H9 (cell line): ENCODE data around the gene NPDC1. TPM values are rescaled to one million over a fixed set of nuclear protein-coding genes. Genes with fewer than 3 reads are reported as not detected.

Experiments used
- DNase-seq: peaks from one replicate; pipeline ENCODE4 v3.0.0-alpha.2; 2017
- H2AFZ ChIP-seq: one replicate; pipeline ENCODE4 v1.6.1; 2013; ENCODE audit warnings: mild to moderate bottlenecking, low read length, control low read depth, moderate library complexity
- H2AK5ac ChIP-seq: 2 replicates; pipeline ENCODE4 v1.6.1; 2013; ENCODE audit warnings: low read length, control low read depth, mixed read lengths; ENCODE audit not compliant: insufficient read length
- H2BK120ac ChIP-seq: one replicate; pipeline ENCODE4 v1.6.1; 2013; ENCODE audit warnings: low read depth, mild to moderate bottlenecking, low read length, control low read depth, inconsistent platforms; ENCODE audit not compliant: poor library complexity, severe bottlenecking
- H2BK12ac ChIP-seq: 2 replicates; pipeline ENCODE4 v1.6.1; 2013; ENCODE audit warnings: low read length, control low read depth, mixed read lengths, low read depth; ENCODE audit not compliant: insufficient read length
- H2BK15ac ChIP-seq: 2 replicates; pipeline ENCODE4 v1.6.1; 2013; ENCODE audit warnings: low read depth, low read length, control low read depth
- H2BK20ac ChIP-seq: one replicate; pipeline ENCODE4 v1.6.1; 2013; ENCODE audit warnings: low read depth, mild to moderate bottlenecking, low read length, control low read depth, inconsistent platforms; ENCODE audit not compliant: poor library complexity, severe bottlenecking
- H2BK5ac ChIP-seq: 2 replicates; pipeline ENCODE4 v1.6.1; 2013; ENCODE audit warnings: low read length, control low read depth, mixed read lengths; ENCODE audit not compliant: insufficient read length
- H3K14ac ChIP-seq: 2 replicates; pipeline ENCODE4 v1.6.1; 2013; ENCODE audit warnings: low read length, control low read depth; ENCODE audit not compliant: insufficient read depth
- H3K18ac ChIP-seq: 2 replicates; pipeline ENCODE4 v1.6.1; 2013; ENCODE audit warnings: low read depth, mild to moderate bottlenecking, mixed read lengths, low read length, control low read depth; ENCODE audit not compliant: insufficient read length
- H3K23ac ChIP-seq: 2 replicates; pipeline ENCODE4 v1.6.1; 2013; ENCODE audit warnings: low read length, control low read depth, mixed read lengths, low read depth; ENCODE audit not compliant: insufficient read length
- H3K23me2 ChIP-seq: 2 replicates; pipeline ENCODE4 v1.6.1; 2013; ENCODE audit warnings: low read depth, mild to moderate bottlenecking, mixed read lengths, low read length, control low read depth; ENCODE audit not compliant: insufficient read length, poor library complexity, severe bottlenecking
- H3K27ac ChIP-seq: 2 replicates; pipeline ENCODE4 v1.5.1; 2013; ENCODE audit warnings: low read length, control low read depth, mixed read lengths, low read depth; ENCODE audit not compliant: insufficient read length
- H3K27me3 ChIP-seq: 2 replicates; pipeline ENCODE4 v1.6.1; 2013; ENCODE audit warnings: low read length, control low read depth, inconsistent platforms; ENCODE audit not compliant: insufficient read depth
- H3K4ac ChIP-seq: 2 replicates; pipeline ENCODE4 v1.6.1; 2013; ENCODE audit warnings: low read depth, mild to moderate bottlenecking, control low read depth, inconsistent platforms, low read length, moderate library complexity
- H3K4me1 ChIP-seq: 2 replicates; pipeline ENCODE4 v1.6.1; 2013; ENCODE audit warnings: low read length, control low read depth, inconsistent platforms; ENCODE audit not compliant: insufficient read depth
- H3K4me2 ChIP-seq: 2 replicates; pipeline ENCODE4 v1.6.1; 2013; ENCODE audit warnings: low read length, control low read depth, mixed read lengths; ENCODE audit not compliant: insufficient read length, insufficient read depth
- H3K56ac ChIP-seq: 2 replicates; pipeline ENCODE4 v1.6.1; 2013; ENCODE audit warnings: low read depth, mild to moderate bottlenecking, mixed read lengths, low read length, control low read depth; ENCODE audit not compliant: insufficient read length
- H3K79me1 ChIP-seq: 2 replicates; pipeline ENCODE4 v1.6.1; 2013; ENCODE audit warnings: low read depth, mild to moderate bottlenecking, moderate library complexity, low read length, control low read depth, inconsistent platforms; ENCODE audit not compliant: insufficient read depth, poor library complexity, severe bottlenecking
- H3K79me2 ChIP-seq: 2 replicates; pipeline ENCODE4 v1.6.1; 2013; ENCODE audit warnings: low read length, control low read depth, inconsistent platforms; ENCODE audit not compliant: insufficient read depth
- H3K9ac ChIP-seq: 2 replicates; pipeline ENCODE4 v1.6.1; 2013; ENCODE audit warnings: low read length, control low read depth, mixed read lengths; ENCODE audit not compliant: insufficient read length; ENCODE audit errors: extremely low read depth
- H3K9me3 ChIP-seq: one replicate; pipeline ENCODE4 v1.6.1; 2013; ENCODE audit warnings: low read depth, low read length, inconsistent platforms; ENCODE audit not compliant: control insufficient read depth
- H3T11ph ChIP-seq: one replicate; pipeline ENCODE4 v1.6.1; 2013; ENCODE audit warnings: mild to moderate bottlenecking, low read length, control low read depth, inconsistent platforms
- H4K20me1 ChIP-seq: one replicate; pipeline ENCODE4 v1.6.1; 2013; ENCODE audit not compliant: control insufficient read depth, insufficient read length, insufficient read depth
- H4K5ac ChIP-seq: 2 replicates; pipeline ENCODE4 v1.6.1; 2013; ENCODE audit warnings: low read depth, mild to moderate bottlenecking, mixed read lengths, low read length, control low read depth; ENCODE audit not compliant: insufficient read length
- H4K8ac ChIP-seq: replicated peaks from 2 replicates; pipeline ENCODE4 v1.6.1; 2013; ENCODE audit warnings: low read length, control low read depth, mixed read lengths, low read depth; ENCODE audit not compliant: insufficient read length
- H4K91ac ChIP-seq: 2 replicates; pipeline ENCODE4 v1.6.1; 2013; ENCODE audit warnings: low read depth, mild to moderate bottlenecking, moderate library complexity, mixed read lengths, low read length, control low read depth; ENCODE audit not compliant: insufficient read length
- H3K27ac Mint-ChIP-seq, 3 experiments: 2 replicates in 2 of 3; 3 replicates in 1 of 3; pipeline ENCODE4 v1.8.0; 2020 to 2021; ENCODE audit warnings: mixed read lengths in 3 of 3, mild to moderate bottlenecking in 1 of 3, moderate library complexity in 1 of 3
- H3K27me3 Mint-ChIP-seq: 2 replicates; pipeline ENCODE4 v1.8.0; 2021; ENCODE audit warnings: low read depth, mild to moderate bottlenecking, moderate library complexity, mixed read lengths
- H3K36me3 Mint-ChIP-seq, 3 experiments: 2 replicates in 2 of 3; 3 replicates in 1 of 3; pipeline ENCODE4 v1.8.0; 2020 to 2021; ENCODE audit warnings: low read depth in 3 of 3, mixed read lengths in 3 of 3; ENCODE audit not compliant: insufficient read depth in 1 of 3
- H3K4me1 Mint-ChIP-seq, 2 experiments: 2 replicates each; pipeline ENCODE4 v1.8.0; 2020; ENCODE audit warnings: mixed read lengths in 2 of 2
- H3K4me3 Mint-ChIP-seq, 2 experiments: 2 replicates in 1 of 2; 3 replicates in 1 of 2; pipeline ENCODE4 v1.8.0; 2020 to 2021; ENCODE audit warnings: mild to moderate bottlenecking in 2 of 2, mixed read lengths in 2 of 2, moderate library complexity in 1 of 2
- H3K9me3 Mint-ChIP-seq, 2 experiments: 2 replicates in 1 of 2; 3 replicates in 1 of 2; pipeline ENCODE4 v1.8.0; 2020; ENCODE audit warnings: mild to moderate bottlenecking in 2 of 2, mixed read lengths in 2 of 2, moderate library complexity in 1 of 2
- WGBS: extraction: QIAGEN DNeasy Blood & Tissue Kit; methylation state at CpG from one replicate; pipeline ENCODE4 v1.1.7; 2013; ENCODE audit warnings: missing lambda C conversion rate, low lambda C conversion rate, mixed read lengths; ENCODE audit not compliant: insufficient read length; ENCODE audit errors: extremely low coverage; 5-methylcytosine and 5-hydroxymethylcytosine counted together
- total RNA-seq: library from RNA; stranded (reverse); gene quantifications from 2 replicates; pipeline ENCODE4 v1.2.1, GENCODE V29; 2021
- TF ChIP-seq, protein P1 (sequence below): fragments of 200-600 bp; sonication (generic); conservative IDR thresholded peaks from 3 replicates; pipeline ENCODE4 v1.8.0; 2021; ENCODE audit warnings: antibody characterized with exemption, mild to moderate bottlenecking

Gene NPDC1
- total RNA-seq, 1 experiment from 2014 or later, result 57.6 TPM

DNA sequence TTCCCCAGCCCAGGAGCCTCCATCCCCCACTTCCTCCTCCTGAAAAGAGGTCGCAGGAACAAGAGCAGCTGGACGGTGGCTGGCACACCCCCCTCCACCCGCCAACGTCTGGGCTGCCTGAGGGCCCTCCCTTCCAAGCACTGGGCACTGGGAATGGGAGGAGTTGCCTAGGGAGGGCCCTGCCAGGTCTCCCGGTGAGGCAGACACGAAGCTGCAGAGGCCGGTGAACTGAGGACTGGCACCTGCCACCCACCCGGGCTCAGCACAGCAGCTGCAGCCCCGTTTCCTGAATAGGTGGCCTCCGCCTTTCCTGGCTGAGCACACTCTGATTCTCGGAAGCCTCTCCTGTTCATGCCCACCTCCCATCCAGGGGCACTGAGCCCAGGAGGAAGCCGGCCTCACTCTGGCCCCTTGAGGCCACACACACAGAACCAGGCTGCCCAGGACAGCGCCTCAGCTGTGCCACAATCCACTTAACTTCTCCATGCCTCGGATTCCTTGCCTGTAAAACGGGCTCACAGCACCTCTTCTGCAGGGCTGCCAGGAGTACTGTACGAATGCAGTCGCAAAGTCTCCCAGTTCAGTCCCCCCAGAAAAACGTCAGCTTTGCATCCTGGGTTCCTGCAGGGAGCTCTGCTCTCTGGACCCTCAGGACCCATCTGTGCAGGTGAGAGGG lies 1.3 kb downstream of the NPDC1 start:
- no peak overlapping the region for H3K23ac ChIP-seq
- H3T11ph ChIP-seq, result no peak overlapping the region
- peaks cover 2% of the 10 kb centered on the region; the same call in 1 of the 2 replicates for H3K79me2 ChIP-seq
- H4K5ac ChIP-seq, result no peak overlapping the region
- H3K27me3 ChIP-seq, result peaks cover 6% of the 10 kb centered on the region; the same call in 1 of the 2 replicates
- no peak overlapping the region for H3K9ac ChIP-seq
- H2BK120ac ChIP-seq, result no peak overlapping the region
- H3K36me3 Mint-ChIP-seq, result peaks cover 0 to 2% (median 0%) of the 10 kb centered on the region in 3 experiments; a peak in 1 of 7 replicates
- TF ChIP-seq, protein P1, sequence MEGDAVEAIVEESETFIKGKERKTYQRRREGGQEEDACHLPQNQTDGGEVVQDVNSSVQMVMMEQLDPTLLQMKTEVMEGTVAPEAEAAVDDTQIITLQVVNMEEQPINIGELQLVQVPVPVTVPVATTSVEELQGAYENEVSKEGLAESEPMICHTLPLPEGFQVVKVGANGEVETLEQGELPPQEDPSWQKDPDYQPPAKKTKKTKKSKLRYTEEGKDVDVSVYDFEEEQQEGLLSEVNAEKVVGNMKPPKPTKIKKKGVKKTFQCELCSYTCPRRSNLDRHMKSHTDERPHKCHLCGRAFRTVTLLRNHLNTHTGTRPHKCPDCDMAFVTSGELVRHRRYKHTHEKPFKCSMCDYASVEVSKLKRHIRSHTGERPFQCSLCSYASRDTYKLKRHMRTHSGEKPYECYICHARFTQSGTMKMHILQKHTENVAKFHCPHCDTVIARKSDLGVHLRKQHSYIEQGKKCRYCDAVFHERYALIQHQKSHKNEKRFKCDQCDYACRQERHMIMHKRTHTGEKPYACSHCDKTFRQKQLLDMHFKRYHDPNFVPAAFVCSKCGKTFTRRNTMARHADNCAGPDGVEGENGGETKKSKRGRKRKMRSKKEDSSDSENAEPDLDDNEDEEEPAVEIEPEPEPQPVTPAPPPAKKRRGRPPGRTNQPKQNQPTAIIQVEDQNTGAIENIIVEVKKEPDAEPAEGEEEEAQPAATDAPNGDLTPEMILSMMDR, result no peak
- H3K9me3 ChIP-seq, result no peaks in the 10 kb centered on the region
- H4K20me1 ChIP-seq, result no peaks in the 10 kb centered on the region
- peak overlapping the region; percentile 58 for H3K4me2 ChIP-seq
- H2BK20ac ChIP-seq, result no peak overlapping the region
- H3K14ac ChIP-seq, result no peak overlapping the region
- H3K27ac Mint-ChIP-seq, result no peak overlapping the region
- H3K18ac ChIP-seq, result no peak overlapping the region
- H3K4ac ChIP-seq, result no peak overlapping the region
- H3K4me3 Mint-ChIP-seq, result peak overlapping the region; percentile 65 to 80
- no peak overlapping the region for H2AFZ ChIP-seq
- peaks cover 5 to 9% of the 10 kb centered on the region in 2 experiments for H3K4me1 Mint-ChIP-seq
- H3K4me1 ChIP-seq, result no peaks in the 10 kb centered on the region
- no peaks in the 10 kb centered on the region for H3K79me1 ChIP-seq
- H3K23me2 ChIP-seq, result peaks cover 11% of the 10 kb centered on the region
- H2AK5ac ChIP-seq, result no peak overlapping the region
- no peak overlapping the region for H4K8ac ChIP-seq
- no CpG with 5 or more reads among the region's 18 CpGs for WGBS
- no peak for DNase-seq
- no peaks in the 10 kb centered on the region for H3K9me3 Mint-ChIP-seq
- no peak overlapping the region for H2BK15ac ChIP-seq
- H2BK12ac ChIP-seq, result no peak overlapping the region
- no peak overlapping the region for H3K56ac ChIP-seq
- H4K91ac ChIP-seq, result no peak overlapping the region
- H2BK5ac ChIP-seq, result no peak overlapping the region
- no peak overlapping the region for H3K27ac ChIP-seq
- peaks cover 37% of the 10 kb centered on the region for H3K27me3 Mint-ChIP-seq
